Lower leg skin (tissue), 4 donors: ENCODE measurements around the gene CNOT1. TPM values are rescaled to one million over a fixed set of nuclear protein-coding genes. Genes with fewer than 3 reads are reported as not detected.

ENCODE experiments used
- DNase-seq, 2 donors: peaks; one replicate each; pipeline ENCODE4 v3.0.0-alpha.2; 2019; ENCODE audit warnings: low spot score in 2 of 2
- H3K4me3 ChIP-seq: fragments of 200-600 bp; sonication (generic); 2 replicates; pipeline ENCODE4 v1.5.1; 2017; ENCODE audit warnings: mild to moderate bottlenecking, low read depth; ENCODE audit not compliant: poor library complexity, severe bottlenecking
- CTCF ChIP-seq, 3 donors: fragments of 450-650 bp; IDR thresholded peaks; one replicate each; pipeline ENCODE4 v1.5.1; 2016; ENCODE audit warnings: antibody characterized with exemption in 3 of 3, mild to moderate bottlenecking in 3 of 3, moderate library complexity in 2 of 3
- POLR2A ChIP-seq, 2 donors: fragments of 450-650 bp; IDR thresholded peaks; one replicate each; pipeline ENCODE4 v1.6.1; 2016 to 2017; ENCODE audit warnings: antibody characterized with exemption in 2 of 2, mild to moderate bottlenecking in 1 of 2, moderate library complexity in 1 of 2
- WGBS, 2 donors: methylation state at CpG; one replicate each; pipeline ENCODE4 v1.1.5; 2018; 5-methylcytosine and 5-hydroxymethylcytosine counted together
- intact Hi-C: fragments of 100-400 bp; cut with DNase I; formaldehyde crosslinking; loops from one replicate; pipeline ENCODE4 v1.15.0; 2023; ENCODE audit warnings: low total_unique reads
- total RNA-seq, 4 donors: library from RNA; depleted of rRNA; stranded (reverse); fragments of >200 nt; gene quantifications; one replicate each; pipeline ENCODE4 v1.1.0, GENCODE V29; 2016

The CNOT1 gene
- total RNA-seq, 4 donors from 2014 or later = 80.1 to 118 (median 102) TPM

GRCh38 chr16:58530179-58530578 lies 99.4 kb downstream of the CNOT1 start:
- H3K4me3 ChIP-seq = no peak overlapping the region
- 86 to 87% methylated on average over 5 of the region's 5 CpGs for WGBS, 2 donors
- no peak for DNase-seq
- intact Hi-C loops = no loop called here
- TF ChIP-seq CTCF (IDR thresholded peaks at IDR 0.05) (no peak), POLR2A (IDR thresholded peaks at IDR 0.05) (no peak)

- H3K4me3 ChIP-seq = no peak overlapping the region
- DNase-seq = no peak
- intact Hi-C loops = no loop called here
- no peak for TF ChIP-seq POLR2A (IDR thresholded peaks at IDR 0.05)
- no peak for TF ChIP-seq CTCF (IDR thresholded peaks at IDR 0.05)
Observed at GRCh38 chr16:58519707-58520106, 109.9 kb downstream of the CNOT1 start.

GRCh38 chr16:58518980-58519368 lies 110.7 kb downstream of the CNOT1 start:
- TF ChIP-seq POLR2A (IDR thresholded peaks at IDR 0.05) (no peak), CTCF (IDR thresholded peaks at IDR 0.05) (no peak)
- WGBS, 2 donors = 67% methylated on average over 1 of the region's 1 CpG
- intact Hi-C loops = no loop called here
- DNase-seq = no peak
- no peak overlapping the region for H3K4me3 ChIP-seq

GRCh38 chr16:58518083-58518979 lies 111.3 kb downstream of the CNOT1 start:
- 72% methylated on average over 8 of the region's 8 CpGs for WGBS, 2 donors
- no peak for DNase-seq
- no peak overlapping the region for H3K4me3 ChIP-seq
- TF ChIP-seq CTCF (IDR thresholded peaks at IDR 0.05) (no peak), POLR2A (IDR thresholded peaks at IDR 0.05) (no peak)
- intact Hi-C loops = no loop called here

- 81 to 82% methylated on average over 4 of the region's 4 CpGs for WGBS, 2 donors
- DNase-seq = no peak
- TF ChIP-seq CTCF (IDR thresholded peaks at IDR 0.05) = no peak
- TF ChIP-seq POLR2A (IDR thresholded peaks at IDR 0.05) = no peak
- H3K4me3 ChIP-seq = no peak overlapping the region
- intact Hi-C loops = no loop called here
Observed at GRCh38 chr16:58516768-58517107, 112.9 kb downstream of the CNOT1 start.
